PFSK-1 (cell line): ENCODE results near the gene CIDEC.

Experiments used
- FOXP2 ChIP-seq: optimal IDR thresholded peaks from 2 replicates; pipeline ENCODE3; 2011; ENCODE audit warnings: borderline replicate concordance, control low read depth, inconsistent platforms; ENCODE audit not compliant: insufficient read depth; ENCODE audit errors: extremely low read length, extremely low read depth
- POLR2AphosphoS5 ChIP-seq: IDR thresholded peaks from 2 replicates; pipeline ENCODE4 v1.6.1; 2012; ENCODE audit warnings: low read depth, mild to moderate bottlenecking, control low read depth, low read length, moderate library complexity
- SIN3A ChIP-seq: IDR thresholded peaks from 2 replicates; pipeline ENCODE4 v1.6.1; 2012; ENCODE audit warnings: mild to moderate bottlenecking, low read length, moderate library complexity, borderline replicate concordance; ENCODE audit not compliant: insufficient read depth
- TAF1 ChIP-seq: IDR thresholded peaks from 2 replicates; pipeline ENCODE4 v1.6.1; 2012; ENCODE audit warnings: low read length, control low read depth, borderline replicate concordance; ENCODE audit not compliant: insufficient read depth
- TF ChIP-seq, protein P1 (sequence below), 2 experiments: IDR thresholded peaks; 2 replicates each; pipeline versions ENCODE4 v1.6.1 to v1.8.0; 2011 to 2012; ENCODE audit warnings: low read depth in 2 of 2, low read length in 2 of 2, control low read depth in 1 of 2, inconsistent platforms in 1 of 2, mild to moderate bottlenecking in 1 of 2, moderate library complexity in 1 of 2; ENCODE audit not compliant: insufficient read depth in 1 of 2

The CIDEC gene

DNA sequence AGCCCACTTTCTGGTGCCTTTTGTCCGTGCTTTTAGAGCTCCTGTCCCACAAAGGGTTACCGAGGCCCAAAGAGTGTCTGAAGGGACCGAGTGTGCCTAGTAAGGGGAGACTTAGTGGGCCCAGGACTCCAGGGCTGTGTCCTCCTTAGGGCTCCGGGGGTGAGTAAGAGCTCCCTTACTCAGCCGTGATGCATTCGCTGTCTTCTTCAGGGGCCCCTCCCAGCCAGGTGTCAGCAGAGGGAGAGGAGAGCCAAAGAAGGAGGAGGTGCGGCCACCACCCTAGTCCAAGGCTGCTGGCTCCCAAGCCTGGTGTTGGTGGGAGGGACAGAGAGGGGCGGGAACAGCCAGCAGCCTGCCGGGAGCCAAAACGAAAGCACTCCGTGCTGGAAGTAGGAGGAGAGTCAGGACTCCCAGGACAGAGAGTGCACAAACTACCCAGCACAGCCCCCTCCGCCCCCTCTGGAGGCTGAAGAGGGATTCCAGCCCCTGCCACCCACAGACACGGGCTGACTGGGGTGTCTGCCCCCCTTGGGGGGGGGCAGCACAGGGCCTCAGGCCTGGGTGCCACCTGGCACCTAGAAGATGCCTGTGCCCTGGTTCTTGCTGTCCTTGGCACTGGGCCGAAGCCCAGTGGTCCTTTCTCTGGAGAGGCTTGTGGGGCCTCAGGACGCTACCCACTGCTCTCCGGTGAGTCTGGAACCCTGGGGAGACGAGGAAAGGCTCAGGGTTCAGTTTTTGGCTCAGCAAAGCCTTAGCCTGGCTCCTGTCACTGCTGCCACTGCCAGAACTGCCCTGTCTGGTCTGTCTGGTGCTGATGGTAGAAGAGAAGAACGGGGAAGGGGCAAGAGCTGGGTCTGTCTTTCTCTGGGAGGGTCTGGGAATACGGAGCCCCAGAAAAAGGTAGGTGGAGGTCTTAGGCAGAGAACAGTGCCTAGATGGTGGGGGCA lies 37.0 kb upstream of the CIDEC start, which contains the start of gene IL17RC:
Gene IL17RC, plus strand, starts transcription at position 365 of the 947 bp plus-strand sequence. Its CDS starts 218 bp downstream, at position 583.
- peak; percentile 17 for TF ChIP-seq FOXP2
- peak; percentile 15; the same call in 1 of the 2 replicates for TF ChIP-seq POLR2AphosphoS5
- TF ChIP-seq SIN3A = no peak
- TF ChIP-seq, protein P1, sequence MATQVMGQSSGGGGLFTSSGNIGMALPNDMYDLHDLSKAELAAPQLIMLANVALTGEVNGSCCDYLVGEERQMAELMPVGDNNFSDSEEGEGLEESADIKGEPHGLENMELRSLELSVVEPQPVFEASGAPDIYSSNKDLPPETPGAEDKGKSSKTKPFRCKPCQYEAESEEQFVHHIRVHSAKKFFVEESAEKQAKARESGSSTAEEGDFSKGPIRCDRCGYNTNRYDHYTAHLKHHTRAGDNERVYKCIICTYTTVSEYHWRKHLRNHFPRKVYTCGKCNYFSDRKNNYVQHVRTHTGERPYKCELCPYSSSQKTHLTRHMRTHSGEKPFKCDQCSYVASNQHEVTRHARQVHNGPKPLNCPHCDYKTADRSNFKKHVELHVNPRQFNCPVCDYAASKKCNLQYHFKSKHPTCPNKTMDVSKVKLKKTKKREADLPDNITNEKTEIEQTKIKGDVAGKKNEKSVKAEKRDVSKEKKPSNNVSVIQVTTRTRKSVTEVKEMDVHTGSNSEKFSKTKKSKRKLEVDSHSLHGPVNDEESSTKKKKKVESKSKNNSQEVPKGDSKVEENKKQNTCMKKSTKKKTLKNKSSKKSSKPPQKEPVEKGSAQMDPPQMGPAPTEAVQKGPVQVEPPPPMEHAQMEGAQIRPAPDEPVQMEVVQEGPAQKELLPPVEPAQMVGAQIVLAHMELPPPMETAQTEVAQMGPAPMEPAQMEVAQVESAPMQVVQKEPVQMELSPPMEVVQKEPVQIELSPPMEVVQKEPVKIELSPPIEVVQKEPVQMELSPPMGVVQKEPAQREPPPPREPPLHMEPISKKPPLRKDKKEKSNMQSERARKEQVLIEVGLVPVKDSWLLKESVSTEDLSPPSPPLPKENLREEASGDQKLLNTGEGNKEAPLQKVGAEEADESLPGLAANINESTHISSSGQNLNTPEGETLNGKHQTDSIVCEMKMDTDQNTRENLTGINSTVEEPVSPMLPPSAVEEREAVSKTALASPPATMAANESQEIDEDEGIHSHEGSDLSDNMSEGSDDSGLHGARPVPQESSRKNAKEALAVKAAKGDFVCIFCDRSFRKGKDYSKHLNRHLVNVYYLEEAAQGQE (IDR thresholded peaks at IDR 0.05; ENCODE audit: insufficient read depth in 1 of 2, low read depth in 2 of 2, low read length in 2 of 2) = no peak

DNA sequence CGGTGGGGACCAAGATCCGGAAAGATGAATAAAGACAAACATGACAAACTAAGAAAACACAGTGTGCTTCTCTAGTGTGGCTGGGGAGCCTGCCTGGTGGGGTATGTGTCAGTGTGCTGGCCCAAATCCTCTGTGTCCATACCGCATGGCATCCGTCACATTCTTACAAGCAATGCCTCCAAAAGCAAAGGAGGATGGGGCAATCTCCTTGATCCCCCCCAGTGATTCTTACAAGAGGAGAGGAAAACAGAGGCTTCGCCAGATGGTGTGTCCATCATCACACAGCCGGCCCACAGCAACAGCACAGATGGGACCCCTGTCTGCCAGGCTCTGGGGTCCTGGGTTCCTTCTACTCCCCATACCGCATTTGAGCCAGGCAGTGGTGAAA lies 36.3 kb upstream of the CIDEC start:
- TF ChIP-seq SIN3A = no peak
- TF ChIP-seq FOXP2 = no peak
- no peak for TF ChIP-seq TAF1
- TF ChIP-seq, protein P1 (IDR thresholded peaks at IDR 0.05; ENCODE audit: insufficient read depth in 1 of 2, low read depth in 2 of 2, low read length in 2 of 2) = no peak
- no peak for TF ChIP-seq POLR2AphosphoS5

DNA sequence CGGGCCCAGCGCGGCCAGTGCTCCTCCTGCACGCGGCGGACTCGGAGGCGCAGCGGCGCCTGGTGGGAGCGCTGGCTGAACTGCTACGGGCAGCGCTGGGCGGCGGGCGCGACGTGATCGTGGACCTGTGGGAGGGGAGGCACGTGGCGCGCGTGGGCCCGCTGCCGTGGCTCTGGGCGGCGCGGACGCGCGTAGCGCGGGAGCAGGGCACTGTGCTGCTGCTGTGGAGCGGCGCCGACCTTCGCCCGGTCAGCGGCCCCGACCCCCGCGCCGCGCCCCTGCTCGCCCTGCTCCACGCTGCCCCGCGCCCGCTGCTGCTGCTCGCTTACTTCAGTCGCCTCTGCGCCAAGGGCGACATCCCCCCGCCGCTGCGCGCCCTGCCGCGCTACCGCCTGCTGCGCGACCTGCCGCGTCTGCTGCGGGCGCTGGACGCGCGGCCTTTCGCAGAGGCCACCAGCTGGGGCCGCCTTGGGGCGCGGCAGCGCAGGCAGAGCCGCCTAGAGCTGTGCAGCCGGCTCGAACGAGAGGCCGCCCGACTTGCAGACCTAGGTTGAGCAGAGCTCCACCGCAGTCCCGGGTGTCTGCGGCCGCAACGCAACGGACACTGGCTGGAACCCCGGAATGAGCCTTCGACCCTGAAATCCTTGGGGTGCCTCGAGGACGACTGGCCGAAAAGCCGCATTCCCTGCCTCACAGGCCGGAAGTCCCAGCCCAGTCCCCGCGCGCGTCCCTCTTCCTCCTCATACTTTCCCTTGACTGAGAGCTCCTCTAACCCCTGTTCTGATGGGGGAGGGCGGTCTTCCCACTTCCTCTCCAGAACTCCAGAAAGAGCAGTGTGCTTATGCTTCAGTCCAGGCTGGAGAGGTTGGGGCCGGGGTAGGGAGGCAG lies 35.4 kb upstream of the CIDEC start:
- TF ChIP-seq FOXP2 (peak; percentile 23), POLR2AphosphoS5 (peak; percentile 79), TAF1 (no peak)
- TF ChIP-seq, protein P1 (IDR thresholded peaks at IDR 0.05; ENCODE audit: insufficient read depth in 1 of 2, low read depth in 2 of 2, low read length in 2 of 2) = no peak

DNA sequence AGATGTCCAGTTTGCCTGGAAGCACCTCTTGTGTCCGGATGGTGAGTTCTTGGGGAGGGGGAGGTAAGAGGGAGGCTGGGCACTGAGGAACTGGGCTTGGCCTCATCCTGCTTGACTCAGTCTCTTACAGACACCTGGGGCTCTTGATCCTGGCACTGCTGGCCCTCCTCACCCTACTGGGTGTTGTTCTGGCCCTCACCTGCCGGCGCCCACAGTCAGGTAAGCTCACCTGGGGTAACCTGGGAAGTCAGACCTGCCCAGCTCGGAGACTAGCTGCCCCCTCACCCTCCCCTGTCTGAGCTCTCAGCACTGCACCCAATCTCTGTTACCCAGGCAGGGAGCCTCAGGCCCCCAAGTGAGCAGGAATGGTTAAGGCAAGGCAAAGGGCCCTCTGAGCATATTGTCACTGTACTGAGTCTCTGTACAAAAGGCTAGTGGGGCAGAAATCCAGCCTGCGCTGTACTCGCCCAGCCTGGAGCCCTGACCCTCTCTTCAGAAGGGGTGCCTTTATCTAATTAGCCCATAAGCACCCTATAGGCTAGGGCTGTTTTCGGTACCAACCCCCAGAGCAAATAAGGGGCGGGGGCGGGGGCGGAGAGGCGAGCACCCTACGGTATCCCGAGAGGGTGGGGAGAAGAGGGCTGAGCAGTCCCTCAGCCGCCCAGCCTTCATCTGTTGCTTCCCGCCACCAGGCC lies 34.7 kb upstream of the CIDEC start:
- no peak for TF ChIP-seq POLR2AphosphoS5
- TF ChIP-seq SIN3A = no peak

DNA sequence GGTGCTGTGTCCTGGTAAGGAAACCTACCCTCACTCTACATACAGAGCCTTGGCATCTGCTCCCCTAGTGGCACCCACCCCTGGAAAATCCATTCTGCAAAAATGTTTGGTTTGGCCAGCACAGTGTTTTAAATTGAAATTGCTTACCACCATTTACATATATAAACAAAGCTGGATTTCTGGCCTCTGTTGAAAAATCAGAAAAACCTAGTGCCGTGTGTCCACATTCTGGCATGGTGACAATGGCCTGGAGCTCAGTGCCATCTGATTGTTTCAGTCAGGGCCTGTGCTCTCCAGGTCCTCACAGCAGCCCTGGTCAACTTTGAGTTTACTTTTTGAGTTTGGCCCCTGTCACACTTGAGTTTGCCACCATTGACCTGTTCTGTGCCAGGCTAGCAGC lies 34.0 kb upstream of the CIDEC start:
- TF ChIP-seq SIN3A = no peak
- no peak for TF ChIP-seq POLR2AphosphoS5
- no peak for TF ChIP-seq FOXP2
- TF ChIP-seq TAF1 = no peak
